ENCODE data around the gene MRGPRD.

- TF ChIP-seq TCF7 (CRISPR knock-in tag; IDR thresholded peaks at IDR 0.05; ENCODE audit: low read depth) (no peak), CREB1 (CRISPR knock-in tag; IDR thresholded peaks at IDR 0.05) (no peak), TEAD4 (CRISPR knock-in tag; IDR thresholded peaks at IDR 0.05) (no peak), E2F5 (CRISPR knock-in tag; IDR thresholded peaks at IDR 0.05) (no peak), CTCF (IDR thresholded peaks at IDR 0.05) (no peak), NR2C2 (CRISPR knock-in tag; IDR thresholded peaks at IDR 0.05) (no peak), KAT7 (CRISPR knock-in tag; IDR thresholded peaks at IDR 0.05; ENCODE audit: borderline replicate concordance) (no peak), FOXP1 (CRISPR knock-in tag; IDR thresholded peaks at IDR 0.05; ENCODE audit: borderline replicate concordance) (no peak), ZNF512 (CRISPR knock-in tag; IDR thresholded peaks at IDR 0.05; ENCODE audit: borderline replicate concordance) (no peak), SP1 (CRISPR knock-in tag; conservative IDR thresholded peaks at IDR 0.05) (no peak), GABPB1 (CRISPR knock-in tag; IDR thresholded peaks at IDR 0.05) (no peak), HMGXB4 (CRISPR knock-in tag; IDR thresholded peaks at IDR 0.05) (no peak), JUN (CRISPR knock-in tag; IDR thresholded peaks at IDR 0.05) (no peak), NR1H2 (CRISPR knock-in tag; IDR thresholded peaks at IDR 0.05) (no peak)
Observed at GRCh38 chr11:68994161-68994893, 13.5 kb upstream of the MRGPRD start.

Data from WTC11 (cell line).